ENCODE measurements around the gene GAD1.

The GAD1 gene

GRCh38 chr2:170818752-170819470, 2.2 kb downstream of the GAD1 start:
- DNase-seq (ENCODE audit: insufficient read length, low spot score) (no peak), FAIRE-seq (no peak)
- no peak for TF ChIP-seq CTCF (IDR thresholded peaks at IDR 0.05; ENCODE audit: insufficient read depth, missing control alignments)

GRCh38 chr2:170819680-170820664, 3.3 kb downstream of the GAD1 start:
- FAIRE-seq, result no peak
- no peak for DNase-seq (ENCODE audit: insufficient read length, low spot score)
- no peak for TF ChIP-seq CTCF (IDR thresholded peaks at IDR 0.05; ENCODE audit: insufficient read depth, missing control alignments)

- TF ChIP-seq CTCF (IDR thresholded peaks at IDR 0.05; ENCODE audit: insufficient read depth, missing control alignments), result no peak
- no peak for FAIRE-seq
- no peak for DNase-seq (ENCODE audit: insufficient read length, low spot score)
Measured at GRCh38 chr2:170820757-170821530, 4.3 kb downstream of the GAD1 start.

GRCh38 chr2:170821531-170822289, 5.0 kb downstream of the GAD1 start:
- no peak for DNase-seq (ENCODE audit: insufficient read length, low spot score)
- TF ChIP-seq CTCF (IDR thresholded peaks at IDR 0.05; ENCODE audit: insufficient read depth, missing control alignments), result no peak
- no peak for FAIRE-seq

- no peak for FAIRE-seq
Measured at GRCh38 chr2:170822290-170823087, 5.8 kb downstream of the GAD1 start.

More at GRCh38 chr2:170822290-170823087, 5.8 kb downstream of the GAD1 start:
- peak; percentile 40 for TF ChIP-seq CTCF (IDR thresholded peaks at IDR 0.05; ENCODE audit: insufficient read depth, missing control alignments)
- DNase-seq (ENCODE audit: insufficient read length, low spot score), result no peak
